HG03135 (cell line): ENCODE measurements around the gene SMIM12.
"Not testable (repeated sequence)": the region's sequence is repeated elsewhere in the genome, so short reads cannot be mapped to it uniquely, and the experiment has no call there.

Experiments used
- ATAC-seq: cut with Tn5 transposase; IDR thresholded peaks from one replicate; pipeline ENCODE4 v1.9.1; 2021; ENCODE audit warnings: mild to moderate bottlenecking, moderate library complexity; ENCODE audit not compliant: unreplicated experiment

Gene SMIM12

GRCh38 chr1:34845131-34845901 is 14.2 kb downstream of the SMIM12 start:
- ATAC-seq = no peak

- no peak for ATAC-seq
Observed at GRCh38 chr1:34844252-34844634, 15.3 kb downstream of the SMIM12 start.

- ATAC-seq = no peak
Observed at GRCh38 chr1:34843392-34844251, 15.9 kb downstream of the SMIM12 start.

- no peak for ATAC-seq
Observed at GRCh38 chr1:34842952-34843371, 16.6 kb downstream of the SMIM12 start.

- no peak for ATAC-seq
Observed at GRCh38 chr1:34842073-34842472, 17.5 kb downstream of the SMIM12 start.

- ATAC-seq = no peak
Observed at GRCh38 chr1:34840426-34840825, 19.1 kb downstream of the SMIM12 start.

GRCh38 chr1:34839526-34840305 is 19.8 kb downstream of the SMIM12 start:
- ATAC-seq = no peak

GRCh38 chr1:34833711-34834110 is 25.8 kb downstream of the SMIM12 start:
- ATAC-seq = no peak

GRCh38 chr1:34831721-34832246 is 27.8 kb downstream of the SMIM12 start:
- no peak for ATAC-seq

- no peak for ATAC-seq
Observed at GRCh38 chr1:34829250-34829649, 30.3 kb downstream of the SMIM12 start.

- ATAC-seq = no peak
Observed at GRCh38 chr1:34828611-34829010, 30.9 kb downstream of the SMIM12 start.

- no peak for ATAC-seq
Observed at GRCh38 chr1:34827341-34827941, 32.1 kb downstream of the SMIM12 start.

- no peak for ATAC-seq
Observed at GRCh38 chr1:34825455-34826091, 34.0 kb downstream of the SMIM12 start.

- no peak for ATAC-seq
Observed at GRCh38 chr1:34824817-34825454, 34.6 kb downstream of the SMIM12 start.

- no peak for ATAC-seq
Observed at GRCh38 chr1:34822202-34822601, 37.3 kb downstream of the SMIM12 start.

GRCh38 chr1:34818862-34819261 is 40.7 kb downstream of the SMIM12 start:
- ATAC-seq = not testable (repeated sequence)

- no peak for ATAC-seq
Observed at GRCh38 chr1:34816778-34817177, 42.8 kb downstream of the SMIM12 start.

- ATAC-seq = no peak
Observed at GRCh38 chr1:34816332-34816731, 43.2 kb downstream of the SMIM12 start.

GRCh38 chr1:34810781-34811180 is 48.8 kb downstream of the SMIM12 start:
- ATAC-seq = not testable (repeated sequence)
